Measurements from ENCODE around the gene CFAP119.

GRCh38 chr16:30784215-30784614, 22.4 kb upstream of the CFAP119 start:
- TF ChIP-seq, protein P1, sequence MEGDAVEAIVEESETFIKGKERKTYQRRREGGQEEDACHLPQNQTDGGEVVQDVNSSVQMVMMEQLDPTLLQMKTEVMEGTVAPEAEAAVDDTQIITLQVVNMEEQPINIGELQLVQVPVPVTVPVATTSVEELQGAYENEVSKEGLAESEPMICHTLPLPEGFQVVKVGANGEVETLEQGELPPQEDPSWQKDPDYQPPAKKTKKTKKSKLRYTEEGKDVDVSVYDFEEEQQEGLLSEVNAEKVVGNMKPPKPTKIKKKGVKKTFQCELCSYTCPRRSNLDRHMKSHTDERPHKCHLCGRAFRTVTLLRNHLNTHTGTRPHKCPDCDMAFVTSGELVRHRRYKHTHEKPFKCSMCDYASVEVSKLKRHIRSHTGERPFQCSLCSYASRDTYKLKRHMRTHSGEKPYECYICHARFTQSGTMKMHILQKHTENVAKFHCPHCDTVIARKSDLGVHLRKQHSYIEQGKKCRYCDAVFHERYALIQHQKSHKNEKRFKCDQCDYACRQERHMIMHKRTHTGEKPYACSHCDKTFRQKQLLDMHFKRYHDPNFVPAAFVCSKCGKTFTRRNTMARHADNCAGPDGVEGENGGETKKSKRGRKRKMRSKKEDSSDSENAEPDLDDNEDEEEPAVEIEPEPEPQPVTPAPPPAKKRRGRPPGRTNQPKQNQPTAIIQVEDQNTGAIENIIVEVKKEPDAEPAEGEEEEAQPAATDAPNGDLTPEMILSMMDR (conservative IDR thresholded peaks at IDR 0.05 in 1 of 2, IDR thresholded peaks at IDR 0.05 in 1 of 2; ENCODE audit: extremely low read depth in 1 of 2, insufficient read depth in 1 of 2, low read depth in 1 of 2, low read length in 2 of 2), result no peak
- TF ChIP-seq EZH2 (IDR thresholded peaks at IDR 0.05; ENCODE audit: borderline replicate concordance, low read length), result no peak

Measured in mammary epithelial cell (primary cell).